CD1c-positive myeloid dendritic cell (primary cell): Measurements from ENCODE around the gene ABHD17C.
A peak's percentile ranks its signal among the peaks of the same experiment; 100 is the strongest.

Experiments used
- DNase-seq: peaks from one replicate; pipeline ENCODE4 v3.0.0-alpha.2; 2016; ENCODE audit errors: extremely low spot score

ABHD17C gene

DNA sequence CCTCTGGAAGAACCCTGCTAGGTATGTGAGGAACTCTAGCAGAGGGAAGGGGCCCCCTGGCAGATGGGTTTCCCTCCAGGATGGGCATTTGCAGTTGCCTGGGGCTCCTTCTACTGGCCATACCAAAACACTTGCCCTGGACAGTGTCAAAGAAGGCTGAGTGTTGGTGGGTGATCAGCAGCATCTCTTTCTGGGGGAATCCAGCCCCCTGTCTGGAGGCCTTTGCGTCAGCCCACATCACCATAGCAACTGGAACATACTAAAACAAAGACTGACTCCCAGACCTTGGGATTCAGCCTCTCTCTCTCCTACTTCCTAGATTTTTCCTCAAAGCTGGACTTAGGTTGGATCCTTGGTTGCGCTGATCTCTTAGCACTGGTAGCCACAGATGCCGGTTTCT is 92.2 kb downstream of the ABHD17C start:
- DNase-seq: no peak

DNA sequence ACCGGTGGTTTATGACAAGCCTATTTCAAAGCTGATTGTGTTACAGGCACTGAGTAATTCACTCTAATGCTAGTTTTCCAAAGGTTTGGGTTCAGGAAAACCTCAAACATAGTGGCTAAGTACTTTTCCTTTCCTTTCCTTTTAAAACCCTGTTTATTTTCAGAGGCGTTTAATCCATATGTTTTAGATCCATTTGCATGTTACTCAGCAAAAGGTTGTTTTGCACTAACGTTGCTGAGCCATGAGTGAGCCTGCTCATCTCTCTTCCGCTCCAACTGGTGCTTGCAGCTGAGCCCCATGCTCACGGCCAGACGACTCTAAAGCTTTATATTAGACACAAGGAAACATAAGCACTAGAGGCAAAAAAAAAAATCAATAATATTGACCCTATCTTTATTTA is 93.4 kb downstream of the ABHD17C start:
- no peak for DNase-seq

DNA sequence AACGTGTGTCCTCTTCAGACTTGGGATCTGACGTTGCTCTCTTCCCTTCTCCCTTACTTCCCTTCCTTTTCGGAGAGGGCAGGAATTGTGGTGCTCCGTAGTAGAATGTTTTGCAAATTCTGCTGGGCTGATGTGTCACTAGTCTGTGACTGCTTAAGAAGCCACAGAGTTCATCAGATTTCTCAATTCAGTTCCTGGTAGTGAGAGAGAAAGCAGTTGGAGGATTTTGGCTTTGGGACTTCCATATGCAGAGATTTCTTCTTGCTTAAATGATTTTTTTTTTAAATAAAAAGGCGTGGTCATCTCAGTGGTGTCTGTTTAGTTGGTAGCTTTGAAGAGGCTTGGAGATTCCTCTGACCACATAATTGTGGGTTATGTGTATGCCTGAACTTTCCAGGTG is 94.2 kb downstream of the ABHD17C start:
- peak; percentile 57 for DNase-seq

DNA sequence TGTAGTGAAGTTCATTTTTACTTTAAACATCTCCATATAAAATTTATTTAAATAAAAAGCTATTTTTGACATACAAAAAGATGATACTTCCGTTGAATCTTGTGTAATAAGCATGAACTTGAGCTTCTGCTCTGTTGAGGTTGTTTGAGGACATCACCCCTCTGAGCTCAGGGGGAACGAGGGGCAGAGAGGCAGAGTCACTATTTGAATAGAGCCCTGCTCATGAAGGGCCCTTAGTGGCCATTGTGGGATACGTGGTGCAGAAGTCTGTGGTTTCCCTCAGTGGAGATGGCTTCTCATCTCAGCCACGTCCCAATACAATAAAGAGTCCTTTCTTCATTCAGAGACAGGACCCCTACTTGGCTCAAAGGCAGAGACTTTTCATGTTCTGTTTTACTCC is 94.7 kb downstream of the ABHD17C start:
- no peak for DNase-seq

DNA sequence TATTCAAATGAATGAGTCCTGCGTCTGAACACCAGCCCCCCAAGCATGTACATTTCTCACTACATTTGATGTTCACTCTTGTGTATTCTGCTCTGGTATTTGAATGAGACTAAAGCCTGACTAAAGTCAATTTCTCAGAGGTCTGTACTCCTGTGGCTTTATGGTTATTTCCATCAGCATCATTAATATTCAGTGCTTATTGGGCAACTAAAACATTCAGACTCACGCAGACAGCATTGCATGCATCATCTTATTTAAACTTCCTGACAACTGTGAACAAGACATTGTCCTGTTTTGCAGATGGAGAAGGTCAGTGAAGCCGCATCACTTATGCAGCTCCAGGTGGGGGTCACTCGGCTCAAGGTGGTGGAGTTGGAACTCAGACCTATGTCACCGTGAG is 95.1 kb downstream of the ABHD17C start:
- DNase-seq: no peak

DNA sequence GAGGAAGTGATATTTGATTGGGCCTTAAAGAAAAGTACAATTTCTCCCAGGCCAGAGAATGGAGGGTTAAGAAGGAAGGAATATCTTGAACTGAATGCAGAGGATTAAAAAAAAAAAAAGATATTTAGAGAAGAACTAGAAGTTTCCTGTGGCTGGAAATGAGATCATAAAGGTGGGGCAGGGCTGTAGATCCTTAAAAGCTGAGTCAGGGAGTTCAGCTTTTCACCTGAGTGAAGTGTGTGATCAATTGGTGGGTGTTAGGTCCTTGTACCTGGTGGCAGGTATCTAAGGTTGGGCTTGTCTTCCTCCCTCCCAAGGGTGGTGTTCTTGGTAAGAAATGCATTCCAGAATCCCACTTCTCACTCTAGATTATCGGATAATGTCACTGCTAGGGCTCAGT is 95.9 kb downstream of the ABHD17C start:
- no peak for DNase-seq

DNA sequence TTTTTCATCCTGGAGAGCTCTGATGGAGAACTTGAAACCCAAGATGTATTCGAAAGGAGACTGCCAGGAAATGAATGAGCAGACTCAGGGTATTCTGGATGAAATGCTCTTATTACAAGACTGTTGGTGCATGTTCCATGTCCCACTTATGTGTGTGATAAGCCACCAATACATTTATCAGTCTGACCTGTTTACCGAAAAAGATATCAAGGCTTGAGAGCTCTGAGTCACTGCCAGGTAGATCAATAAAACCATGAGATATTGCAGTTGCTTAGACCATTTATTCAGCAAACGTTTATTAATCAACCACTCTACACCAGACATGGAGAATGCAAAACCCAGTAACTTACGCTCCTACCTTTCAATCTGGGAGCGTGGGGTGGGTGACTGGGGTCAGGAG is 101.3 kb downstream of the ABHD17C start:
- DNase-seq: no peak

DNA sequence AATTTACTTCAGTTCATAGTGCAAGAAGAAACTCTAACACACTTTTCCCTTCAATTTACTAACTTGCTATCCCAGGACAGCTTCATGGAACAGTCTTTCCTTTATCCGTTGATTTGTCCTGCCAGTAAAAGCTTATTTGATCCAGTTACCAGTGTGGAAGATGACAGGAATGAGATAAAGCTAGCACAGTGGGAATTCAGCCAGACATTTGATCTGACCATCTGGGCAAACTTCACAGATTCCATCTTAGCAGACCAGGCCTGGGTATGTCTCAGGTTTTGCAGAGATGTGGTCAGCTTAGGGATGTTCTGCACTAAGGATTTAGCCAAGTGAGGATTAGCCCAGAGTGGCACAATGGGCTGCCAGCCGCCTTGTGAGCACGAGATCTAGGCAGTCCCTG is 103.8 kb downstream of the ABHD17C start:
- DNase-seq: no peak

DNA sequence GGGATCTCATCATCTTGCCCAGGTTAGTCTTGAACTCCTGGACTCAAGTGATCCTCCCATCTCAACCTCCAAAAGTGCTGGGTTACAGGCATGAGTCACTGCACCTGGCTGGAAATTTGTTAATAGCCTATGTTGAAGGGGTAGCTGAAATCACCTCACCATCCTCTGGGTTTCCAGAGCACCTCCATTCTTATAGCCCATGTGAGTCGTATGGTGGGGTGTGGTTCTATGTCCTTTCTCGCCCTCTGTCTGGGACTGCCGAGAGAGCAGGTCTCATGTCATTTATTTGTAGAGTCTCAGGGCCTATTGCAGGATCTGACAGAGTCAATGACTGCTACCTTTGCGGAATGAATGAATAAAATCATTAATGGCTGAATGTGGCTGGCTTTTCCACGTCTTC is 105.0 kb downstream of the ABHD17C start:
- no peak for DNase-seq

DNA sequence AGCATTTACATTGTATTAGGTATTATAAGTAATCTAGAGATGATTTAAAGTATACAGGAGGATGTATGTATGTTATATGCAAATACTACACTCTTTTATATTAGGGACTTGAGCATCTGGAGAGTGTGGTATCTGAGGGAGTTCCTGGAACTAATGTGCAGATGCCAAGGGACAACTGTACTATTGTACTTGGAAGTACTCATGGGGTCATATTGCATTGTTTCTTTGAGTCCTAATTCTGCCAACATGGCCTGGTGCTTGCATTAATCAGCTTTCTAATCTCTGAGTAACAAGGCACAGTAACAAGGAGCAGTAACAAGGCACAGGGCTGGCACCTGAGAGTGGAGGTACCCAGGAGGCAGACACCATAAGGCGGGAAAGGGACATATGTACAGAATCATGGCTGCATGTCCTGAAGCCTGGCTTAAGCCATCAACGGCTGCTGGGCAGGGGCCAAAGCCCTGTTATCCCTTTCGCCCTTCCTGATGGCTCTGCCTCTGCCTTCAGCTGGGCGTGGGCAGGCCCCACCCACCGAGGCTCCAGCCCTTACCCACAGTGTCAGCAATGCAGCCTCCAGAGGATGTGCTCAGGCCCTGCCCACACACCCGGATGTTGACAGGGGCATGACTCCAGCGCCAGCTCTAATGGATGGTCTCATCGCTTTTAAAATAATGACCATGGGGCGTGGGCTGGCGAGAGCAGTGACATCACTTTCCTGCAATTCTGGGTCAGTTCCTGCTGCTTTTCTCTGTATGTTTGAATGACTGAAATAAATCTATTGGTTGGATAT is 107.0 kb downstream of the ABHD17C start:
- DNase-seq: peak; percentile 15

DNA sequence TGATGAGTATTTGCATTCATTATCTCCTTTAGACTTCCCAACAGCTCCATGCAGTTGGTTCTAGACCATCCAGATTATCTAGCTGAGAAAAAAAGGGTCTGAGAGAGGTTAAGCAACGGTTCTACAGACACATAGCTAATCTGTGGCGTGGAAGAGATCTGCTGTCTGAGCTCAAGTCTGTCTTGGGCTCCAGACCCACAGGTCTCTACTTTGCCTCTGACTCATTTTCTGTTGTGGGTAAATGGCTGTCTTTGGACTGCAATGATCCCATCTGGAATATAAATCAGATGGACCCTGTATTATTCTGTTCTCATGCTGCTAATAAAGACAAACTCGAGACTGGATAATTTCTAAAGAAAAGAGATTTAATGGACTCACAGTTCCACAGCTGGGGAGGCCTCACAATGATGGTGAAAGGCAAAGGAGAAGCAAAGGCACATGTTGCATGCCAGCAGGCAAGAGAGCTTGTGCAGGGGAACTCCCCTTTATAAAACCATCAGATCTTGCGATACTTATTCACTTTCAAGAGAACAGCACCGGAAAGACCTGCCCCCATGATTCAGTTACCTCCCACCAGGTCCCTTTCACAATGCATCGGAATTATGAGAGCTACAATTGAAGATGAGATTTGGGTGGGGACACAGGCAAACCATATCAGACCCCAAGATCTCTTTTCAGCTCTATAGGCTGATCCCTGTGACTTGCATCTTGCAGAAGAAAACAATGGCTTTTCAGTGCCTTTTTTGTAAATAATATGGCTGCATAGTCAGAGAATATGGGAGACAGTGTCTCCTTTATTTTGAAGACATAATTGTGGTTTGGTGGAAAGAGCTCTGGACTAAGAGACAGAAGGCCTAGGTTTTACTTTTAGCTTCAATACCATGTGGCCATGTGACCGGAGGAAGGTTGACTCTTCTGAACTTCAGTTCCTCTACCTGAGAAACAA is 108.7 kb downstream of the ABHD17C start:
- no peak for DNase-seq

DNA sequence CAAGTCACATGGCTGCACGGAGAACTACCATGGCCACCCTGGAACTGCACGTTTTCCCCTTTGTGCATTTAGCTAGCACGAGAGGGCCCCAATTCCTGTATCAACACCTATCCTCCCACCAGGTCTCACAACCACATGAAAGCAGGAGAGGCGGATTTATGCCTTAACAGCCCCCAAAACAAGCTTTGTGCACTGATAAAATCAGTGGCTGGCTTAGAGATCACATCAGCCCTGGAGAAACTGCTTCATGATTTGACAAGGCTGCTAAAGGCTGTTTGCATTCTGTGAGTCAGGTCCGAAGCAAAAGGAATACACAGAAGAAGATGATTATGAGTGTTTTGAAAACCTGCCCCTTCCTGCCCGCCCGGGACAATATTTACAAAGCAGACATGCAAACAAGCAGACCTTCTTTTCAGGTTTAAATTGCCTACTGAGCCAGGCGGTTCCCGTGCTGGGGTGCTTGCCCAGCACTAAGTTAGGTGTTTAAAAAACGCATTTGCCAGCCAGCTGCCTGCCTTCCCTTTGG is 109.9 kb downstream of the ABHD17C start:
- no peak for DNase-seq
